ENCODE data around the gene FMNL1.

DNA sequence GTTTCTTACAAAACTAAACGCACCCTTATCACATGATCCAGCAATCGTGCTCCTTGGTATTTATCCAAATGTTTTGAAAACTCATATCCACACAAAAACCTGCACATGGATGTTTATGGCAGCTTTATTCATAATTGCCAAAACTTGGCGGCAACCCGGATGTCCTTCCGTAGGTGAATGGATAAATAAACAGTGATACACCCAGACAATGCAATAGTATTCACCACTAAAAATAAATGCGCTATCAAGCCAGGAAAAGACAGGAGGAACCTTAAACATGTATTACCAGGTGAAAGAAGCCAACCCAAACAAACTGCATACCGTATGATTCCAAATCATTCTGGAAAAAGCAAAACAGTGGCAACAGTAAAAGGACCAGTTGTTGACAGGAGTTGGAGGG is 30.2 kb downstream of the FMNL1 start:
- TF ChIP-seq, protein P1, sequence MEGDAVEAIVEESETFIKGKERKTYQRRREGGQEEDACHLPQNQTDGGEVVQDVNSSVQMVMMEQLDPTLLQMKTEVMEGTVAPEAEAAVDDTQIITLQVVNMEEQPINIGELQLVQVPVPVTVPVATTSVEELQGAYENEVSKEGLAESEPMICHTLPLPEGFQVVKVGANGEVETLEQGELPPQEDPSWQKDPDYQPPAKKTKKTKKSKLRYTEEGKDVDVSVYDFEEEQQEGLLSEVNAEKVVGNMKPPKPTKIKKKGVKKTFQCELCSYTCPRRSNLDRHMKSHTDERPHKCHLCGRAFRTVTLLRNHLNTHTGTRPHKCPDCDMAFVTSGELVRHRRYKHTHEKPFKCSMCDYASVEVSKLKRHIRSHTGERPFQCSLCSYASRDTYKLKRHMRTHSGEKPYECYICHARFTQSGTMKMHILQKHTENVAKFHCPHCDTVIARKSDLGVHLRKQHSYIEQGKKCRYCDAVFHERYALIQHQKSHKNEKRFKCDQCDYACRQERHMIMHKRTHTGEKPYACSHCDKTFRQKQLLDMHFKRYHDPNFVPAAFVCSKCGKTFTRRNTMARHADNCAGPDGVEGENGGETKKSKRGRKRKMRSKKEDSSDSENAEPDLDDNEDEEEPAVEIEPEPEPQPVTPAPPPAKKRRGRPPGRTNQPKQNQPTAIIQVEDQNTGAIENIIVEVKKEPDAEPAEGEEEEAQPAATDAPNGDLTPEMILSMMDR (IDR thresholded peaks at IDR 0.05; ENCODE audit: borderline replicate concordance, extremely low read depth, low read length, poor library complexity, severe bottlenecking), result no peak
- TF ChIP-seq EZH2 (IDR thresholded peaks at IDR 0.05; ENCODE audit: borderline replicate concordance, low read depth, low read length, severe bottlenecking), result no peak
